Measurements from ENCODE around the gene B4GALNT4.
"Not testable (repeated sequence)": the region's sequence is repeated elsewhere in the genome, so short reads cannot be mapped to it uniquely, and the experiment has no call there.

The B4GALNT4 gene

DNA sequence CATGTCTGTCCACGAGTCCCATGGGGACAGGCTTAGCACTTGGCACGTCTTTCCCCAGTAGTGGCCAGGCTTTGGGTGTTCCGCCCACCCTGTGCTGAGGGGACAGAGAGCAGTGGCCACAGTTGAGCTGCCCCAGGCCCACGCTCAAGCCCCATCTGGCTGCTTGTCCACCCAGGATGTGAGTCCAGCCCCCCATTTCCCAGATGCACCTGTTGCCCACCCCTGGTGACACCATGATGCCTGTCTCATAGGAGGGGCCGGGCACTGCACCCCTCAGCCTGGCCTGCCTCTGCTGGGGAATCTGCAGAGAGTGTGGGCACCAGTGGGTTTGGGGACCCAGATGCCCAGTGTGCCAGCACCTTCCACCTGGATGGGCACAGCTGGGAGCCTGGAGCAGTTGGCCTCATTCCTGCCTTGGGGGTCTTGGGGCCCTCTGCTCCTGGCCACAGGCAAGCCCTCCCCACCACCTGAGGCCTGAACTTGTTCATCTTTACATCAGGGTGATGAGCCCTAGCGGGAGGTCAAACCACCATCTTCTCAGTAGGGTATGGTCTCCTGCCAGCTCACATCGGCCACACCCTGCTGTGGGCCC is 39.8 kb downstream of the B4GALNT4 start:
- DNase-seq, result no peak

DNA sequence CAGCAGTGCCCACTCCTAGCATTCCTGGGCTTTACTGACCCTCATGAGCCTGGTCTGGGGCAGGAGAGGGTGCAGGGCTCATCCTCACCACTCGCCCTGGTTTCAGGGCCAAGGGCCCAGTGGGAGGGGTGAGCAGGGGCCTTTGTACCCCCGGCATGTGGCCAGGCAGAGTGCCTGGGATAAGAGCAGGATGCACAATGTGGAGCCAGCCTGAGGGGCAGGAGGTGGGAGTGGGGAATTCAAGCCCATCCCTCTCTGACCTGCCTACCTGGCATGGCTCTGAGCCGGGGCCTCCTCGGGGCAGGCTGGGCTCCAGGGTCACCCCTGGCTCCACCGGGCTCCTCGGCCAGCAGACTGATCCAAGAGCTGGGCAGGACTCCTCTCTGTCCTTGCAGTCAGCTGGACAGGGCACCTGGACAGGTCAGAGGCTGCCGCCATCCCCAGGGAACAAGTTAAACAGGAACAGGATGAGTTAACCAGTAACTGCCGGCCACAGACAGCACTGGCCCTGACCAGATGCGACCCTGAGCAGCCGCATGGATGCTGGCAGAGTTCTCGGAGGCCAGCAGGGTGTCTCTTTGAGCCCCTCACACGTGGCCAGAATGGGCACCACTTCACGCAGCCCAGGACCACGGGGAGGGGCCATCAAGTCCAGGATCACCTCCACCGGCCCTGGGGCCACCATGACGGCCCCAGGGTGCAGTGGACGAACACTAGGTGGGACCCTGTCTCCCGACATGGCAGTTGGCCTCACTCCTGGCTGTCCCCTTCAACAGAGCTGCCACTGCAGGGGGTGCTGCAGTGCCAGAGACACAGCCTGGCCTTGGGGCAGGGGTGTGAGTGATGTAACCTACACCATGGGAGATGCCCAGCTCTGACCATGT is 40.5 kb downstream of the B4GALNT4 start:
- no peak for DNase-seq

GRCh38 chr11:410711-411110 is 41.4 kb downstream of the B4GALNT4 start:
- DNase-seq, result not testable (repeated sequence)

GRCh38 chr11:411520-411919 is 42.2 kb downstream of the B4GALNT4 start:
- DNase-seq, result not testable (repeated sequence)

DNA sequence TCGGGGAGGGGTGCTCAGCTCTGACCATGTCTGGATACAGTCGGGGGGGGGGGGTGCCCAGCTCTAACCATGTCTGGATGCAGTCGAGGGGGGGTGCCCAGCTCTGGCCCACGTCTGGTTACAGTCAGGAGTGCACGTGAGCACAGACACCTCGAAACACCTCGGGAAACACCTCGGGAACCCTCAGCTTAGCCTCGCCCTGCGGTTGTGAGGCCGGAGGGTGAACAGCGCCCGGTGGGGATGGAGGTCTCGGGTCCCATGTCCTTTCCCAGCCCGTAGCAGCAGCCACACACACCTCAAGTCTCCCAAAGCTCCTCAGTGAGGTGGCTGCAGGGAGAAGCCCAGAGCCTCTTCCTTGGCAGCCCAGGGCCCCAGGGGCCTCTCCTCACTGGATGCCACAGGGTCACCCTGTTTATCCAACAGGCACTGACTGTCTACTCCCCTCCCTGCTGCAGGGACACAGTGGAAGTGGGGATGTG is 43.4 kb downstream of the B4GALNT4 start:
- no peak for DNase-seq

DNA sequence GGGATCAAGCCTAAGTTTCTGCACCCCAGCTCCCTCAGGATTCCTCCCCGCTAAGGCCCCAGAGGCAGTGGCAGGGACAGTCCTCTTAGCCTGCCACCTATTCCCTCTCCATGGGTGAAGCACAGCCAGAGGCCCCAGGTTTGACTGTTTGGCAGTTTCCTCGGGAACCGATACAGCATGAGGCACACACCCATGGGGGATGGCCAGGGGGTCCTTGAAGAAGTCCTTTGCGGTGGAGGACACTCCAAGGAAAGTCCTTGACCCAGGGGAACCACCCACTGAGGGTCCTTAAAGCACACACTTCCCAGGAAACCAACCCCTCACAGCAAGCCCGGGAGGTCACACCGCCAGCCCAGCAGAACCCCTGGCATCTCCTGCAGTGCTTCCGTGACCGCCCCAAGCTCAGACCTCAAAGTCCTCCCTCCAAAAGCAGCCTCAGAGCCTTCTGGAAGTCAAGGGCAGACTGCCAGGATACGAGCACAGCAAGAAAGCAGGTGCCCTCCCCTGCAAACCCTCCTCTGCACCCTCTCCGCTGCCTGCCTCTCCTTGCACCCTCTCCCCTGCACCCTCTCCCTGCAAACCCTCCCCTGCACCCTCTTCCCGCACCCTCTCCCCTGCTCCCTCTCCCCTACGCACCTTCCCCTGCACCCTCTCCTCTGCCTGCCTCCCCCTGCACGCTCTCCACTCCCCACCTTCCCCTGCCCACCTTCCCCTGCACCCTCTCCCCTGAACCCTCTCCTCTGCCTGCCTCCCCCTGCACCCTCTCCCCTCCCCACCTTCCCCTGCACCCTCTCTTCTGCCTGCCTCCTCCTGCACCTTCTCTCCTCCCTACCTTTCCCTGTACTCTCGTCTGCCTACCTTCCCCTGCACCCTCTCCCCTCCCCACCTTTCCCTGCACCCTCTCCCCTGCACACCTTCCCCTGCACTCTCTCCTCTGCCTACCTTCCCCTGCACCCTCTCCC is 44.1 kb downstream of the B4GALNT4 start:
- no peak for DNase-seq

GRCh38 chr11:414318-414857 is 45.1 kb downstream of the B4GALNT4 start:
- DNase-seq, result no peak

- DNase-seq, result no peak
Measured at GRCh38 chr11:415640-416041, 46.3 kb downstream of the B4GALNT4 start.

DNA sequence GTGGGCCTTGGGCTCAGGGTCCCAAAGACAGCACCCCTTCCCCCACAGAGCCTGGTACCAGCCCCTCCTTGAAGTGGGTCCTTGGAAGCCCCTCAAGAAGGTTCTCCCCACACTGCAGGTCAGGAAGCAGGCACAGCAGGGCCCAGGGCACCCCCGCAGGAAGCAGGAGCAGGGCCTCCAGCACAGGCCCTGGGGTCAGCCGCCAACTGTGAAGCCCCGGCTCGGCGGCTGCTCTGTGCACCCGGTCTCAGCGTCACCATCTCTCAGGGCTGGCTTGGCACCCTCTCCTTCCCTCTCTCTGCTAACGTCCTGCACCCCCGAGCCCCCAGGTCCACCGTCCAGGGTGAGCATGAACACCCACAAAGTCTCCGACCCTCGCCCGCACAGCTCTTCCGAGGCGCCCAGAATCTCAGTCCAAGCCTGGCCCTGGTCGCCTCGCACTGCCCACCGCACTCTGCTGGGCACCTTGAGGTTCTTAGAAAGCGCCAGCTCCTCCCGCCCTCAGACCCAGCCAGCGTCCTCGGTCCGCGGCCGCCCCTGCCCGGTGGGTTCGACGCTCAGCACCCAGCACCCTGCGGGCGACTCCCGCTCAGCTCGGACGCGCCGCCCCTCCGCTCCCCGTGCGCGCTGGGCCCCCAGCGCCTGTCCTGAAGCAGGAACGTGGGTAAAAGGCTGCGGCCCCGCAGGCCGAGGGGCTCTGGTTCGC is 46.9 kb downstream of the B4GALNT4 start:
- no peak for DNase-seq

GRCh38 chr11:416757-417621 is 47.7 kb downstream of the B4GALNT4 start:
- no peak for DNase-seq

- DNase-seq, result no peak
Measured at GRCh38 chr11:417652-418342, 48.5 kb downstream of the B4GALNT4 start.

GRCh38 chr11:418343-419247 is 49.3 kb downstream of the B4GALNT4 start:
- no peak for DNase-seq

DNA sequence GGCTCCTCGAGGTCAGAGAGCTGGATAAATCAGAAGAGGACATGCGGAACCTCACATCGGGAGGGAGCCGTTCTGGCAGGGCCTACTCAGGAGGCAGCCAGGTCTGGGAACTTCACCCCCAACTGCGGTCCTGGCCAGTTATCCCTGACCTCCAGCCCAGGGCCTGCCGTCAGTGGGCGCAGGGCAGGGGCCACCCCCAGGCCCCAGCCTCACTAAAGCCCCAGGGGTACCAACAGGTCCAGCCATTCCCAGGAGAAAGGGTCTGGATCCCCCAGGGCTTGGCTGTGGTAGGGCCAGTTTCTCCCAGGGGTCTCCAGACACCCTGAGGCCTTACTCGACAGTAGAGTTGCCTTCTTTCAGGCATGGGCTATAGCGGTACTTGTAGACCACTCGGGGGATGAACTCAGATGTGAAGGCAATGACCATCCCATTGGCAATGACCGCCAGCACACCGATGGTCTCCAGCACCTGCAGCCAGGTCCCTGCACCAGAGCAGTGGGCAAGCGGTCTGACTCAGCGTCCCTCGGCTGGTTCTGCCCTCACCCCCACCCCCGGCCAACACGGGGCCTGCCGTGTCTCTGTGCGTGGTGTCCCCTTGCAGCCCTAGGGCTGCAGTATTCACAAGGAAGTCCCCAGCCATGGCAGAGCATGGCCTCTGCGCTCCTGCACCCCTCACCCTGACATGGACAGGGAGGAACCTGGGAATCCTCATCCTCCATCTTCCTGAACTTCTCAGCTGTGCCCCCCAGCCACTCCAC is 50.1 kb downstream of the B4GALNT4 start:
- no peak for DNase-seq

- DNase-seq, result no peak
Measured at GRCh38 chr11:420054-420910, 51.0 kb downstream of the B4GALNT4 start.

DNA sequence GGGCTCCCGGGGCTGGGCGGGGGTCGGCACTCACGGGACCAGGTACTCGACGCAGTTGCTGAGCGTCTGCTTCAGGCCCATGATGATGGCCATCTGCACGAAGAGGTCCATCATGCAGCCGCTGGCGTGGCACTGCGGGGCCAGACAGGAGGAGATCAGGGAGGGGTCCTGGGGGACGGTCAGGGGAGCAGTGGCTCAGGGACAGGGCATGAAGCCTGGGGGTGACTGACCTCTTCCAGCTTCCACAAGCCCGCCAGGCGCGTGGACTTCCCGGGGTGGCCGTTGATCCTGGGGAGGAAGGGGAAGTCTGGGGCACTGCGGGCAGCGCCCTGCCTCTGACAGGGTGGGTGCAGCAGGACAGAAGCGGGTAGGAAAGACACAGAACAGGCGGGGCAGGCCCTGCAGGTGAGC is 51.6 kb downstream of the B4GALNT4 start:
- DNase-seq, result no peak

DNA sequence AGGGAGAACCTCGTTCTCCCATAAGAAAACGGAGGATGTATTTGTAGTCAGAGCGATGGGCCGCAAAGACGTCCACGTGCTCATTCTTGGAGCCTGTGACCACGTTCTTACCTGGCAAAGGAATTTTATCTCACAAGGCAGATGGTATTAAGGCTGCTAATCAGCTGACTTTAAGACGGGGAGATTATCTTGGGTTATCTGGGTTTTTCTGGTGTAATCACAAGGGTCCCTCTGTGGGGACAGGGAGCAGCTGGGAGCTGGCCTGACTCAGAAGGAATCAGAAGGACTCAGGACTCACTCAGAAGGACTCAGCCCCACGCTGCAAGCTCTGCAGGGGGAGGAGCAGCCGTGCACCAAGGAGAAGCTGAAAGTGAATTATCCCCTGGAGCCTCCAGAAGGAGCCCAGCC is 53.0 kb downstream of the B4GALNT4 start:
- no peak for DNase-seq

DNA sequence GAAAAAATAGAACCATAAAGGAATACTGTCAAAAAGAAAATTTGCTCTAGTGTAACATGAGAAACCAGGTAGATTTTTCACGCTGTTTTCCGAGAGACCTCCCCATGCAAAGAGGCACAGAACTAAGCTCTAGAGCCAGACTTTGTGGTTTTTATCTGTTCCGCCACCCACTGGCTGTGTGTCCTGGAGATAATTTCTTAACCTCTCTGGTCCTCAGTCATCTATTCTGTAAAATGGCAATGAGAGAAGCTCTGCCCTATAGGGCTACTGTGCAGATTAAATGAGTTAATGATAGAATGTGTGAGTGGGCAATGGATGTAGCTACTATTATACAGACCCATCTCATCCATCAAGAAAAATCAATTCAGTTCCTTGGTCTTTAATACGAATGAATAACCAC is 54.9 kb downstream of the B4GALNT4 start:
- no peak for DNase-seq

DNA sequence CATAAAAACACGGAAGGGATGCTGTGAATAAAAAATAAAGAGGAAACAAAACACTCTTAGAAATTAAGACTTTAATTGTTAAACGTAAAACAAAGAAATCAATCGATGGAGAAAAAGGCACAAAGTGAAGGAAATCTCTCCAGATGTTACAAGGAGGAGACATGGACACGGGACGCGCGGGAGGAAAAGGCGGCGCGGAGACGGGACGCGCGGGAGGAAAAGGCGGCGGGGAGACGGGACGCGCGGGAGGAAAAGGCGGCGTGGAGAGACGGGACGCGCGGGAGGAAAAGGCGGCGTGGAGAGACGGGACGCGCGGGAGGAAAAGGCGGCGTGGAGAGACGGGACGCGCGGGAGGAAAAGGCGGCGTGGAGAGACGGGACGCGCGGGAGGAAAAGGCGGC is 55.5 kb downstream of the B4GALNT4 start:
- not testable (repeated sequence) for DNase-seq

Data from NCI-H1092 treated with DMSO at 0.1 percent for 48 hours (cell line).